HG02623 (cell line): ENCODE measurements around the gene NDUFA5.
"Not testable (repeated sequence)": the region's sequence is repeated elsewhere in the genome, so short reads cannot be mapped to it uniquely, and the experiment has no call there.

Experiments used
- ATAC-seq: cut with Tn5 transposase; IDR thresholded peaks from one replicate; pipeline ENCODE4 v1.9.1; 2021; ENCODE audit warnings: moderate library complexity; ENCODE audit not compliant: unreplicated experiment

The NDUFA5 gene

DNA sequence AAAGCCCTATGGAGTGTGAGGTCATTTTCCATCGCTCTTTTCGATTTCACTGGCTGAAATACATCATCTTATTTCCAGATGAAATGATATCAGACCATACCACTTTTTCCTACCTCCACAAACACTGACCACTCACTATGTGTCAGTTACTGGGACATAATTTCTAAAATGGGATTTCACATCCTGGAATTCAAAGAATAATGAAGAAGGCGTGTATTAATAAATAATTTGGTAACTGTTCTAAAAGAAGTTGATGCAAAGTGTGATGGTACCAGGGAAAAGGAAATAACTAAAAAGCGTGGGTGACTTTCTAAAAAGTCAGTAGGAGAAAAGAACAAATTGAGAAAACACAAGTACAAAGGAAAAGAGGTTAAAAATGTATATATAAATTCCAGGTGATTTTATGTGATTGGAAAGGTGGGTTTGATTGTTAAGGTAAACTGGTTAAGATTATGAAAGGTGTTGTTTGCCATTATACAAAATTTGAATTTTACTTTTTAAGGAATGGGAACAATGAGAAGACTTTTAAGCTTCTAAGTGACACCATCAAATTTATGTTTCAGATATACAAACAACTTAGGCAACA is 764 bp upstream of the NDUFA5 start:
- no peak for ATAC-seq

DNA sequence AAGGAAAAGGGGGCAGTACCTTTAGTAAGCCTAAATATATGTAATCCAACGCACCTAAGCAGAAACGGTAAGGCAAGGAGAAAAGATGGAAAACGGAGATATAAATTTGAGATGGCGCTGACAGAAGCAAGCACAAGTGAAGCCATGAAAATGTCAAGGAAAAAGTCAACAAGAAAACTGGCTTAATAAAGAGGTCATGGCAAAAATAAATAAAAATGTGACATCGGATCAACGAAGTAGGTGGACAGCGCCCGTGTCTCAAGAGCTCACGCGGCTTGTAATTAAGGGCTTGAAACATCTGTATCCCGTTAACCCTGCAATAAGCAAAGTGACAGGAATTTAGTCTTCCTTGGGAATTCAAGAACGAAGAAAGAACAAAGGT is 611 bp downstream of the NDUFA5 start:
- ATAC-seq = no peak

DNA sequence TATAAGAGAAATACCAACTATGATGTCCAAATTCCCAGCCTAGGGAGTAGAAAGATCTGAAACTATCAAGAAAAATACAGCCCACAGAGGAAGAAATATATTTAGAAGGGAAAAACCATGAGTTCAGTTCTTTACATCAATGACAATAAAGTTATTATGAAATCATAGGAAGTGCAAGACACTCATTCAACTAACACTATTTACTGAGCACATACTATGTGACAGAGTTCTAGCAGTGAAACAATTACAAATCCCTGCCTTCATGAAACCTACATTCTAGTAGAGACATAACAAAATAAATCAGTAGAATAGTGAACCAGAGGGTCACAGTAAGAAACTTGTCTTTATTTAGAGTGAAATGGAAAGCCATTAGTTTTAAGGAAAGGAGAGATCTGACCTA is 2.1 kb downstream of the NDUFA5 start:
- no peak for ATAC-seq

DNA sequence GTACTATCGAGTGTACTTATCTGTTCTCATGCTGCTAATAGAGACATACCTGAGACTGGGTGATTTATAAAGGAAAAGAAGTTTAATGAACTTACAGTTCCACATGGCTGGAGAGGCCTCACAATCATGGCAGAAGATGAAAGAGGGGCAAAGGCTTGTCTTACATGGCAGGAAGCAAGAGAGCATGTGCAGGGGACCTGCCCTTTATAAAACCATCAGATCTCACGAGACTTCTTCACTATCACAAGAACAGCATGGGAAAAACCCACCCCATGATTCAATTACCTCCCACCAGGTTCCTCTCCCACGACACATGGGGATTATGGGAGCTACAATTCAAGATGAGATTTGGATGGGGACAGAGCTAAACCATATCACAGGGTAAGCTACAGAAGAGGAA is 4.5 kb downstream of the NDUFA5 start:
- ATAC-seq = no peak

DNA sequence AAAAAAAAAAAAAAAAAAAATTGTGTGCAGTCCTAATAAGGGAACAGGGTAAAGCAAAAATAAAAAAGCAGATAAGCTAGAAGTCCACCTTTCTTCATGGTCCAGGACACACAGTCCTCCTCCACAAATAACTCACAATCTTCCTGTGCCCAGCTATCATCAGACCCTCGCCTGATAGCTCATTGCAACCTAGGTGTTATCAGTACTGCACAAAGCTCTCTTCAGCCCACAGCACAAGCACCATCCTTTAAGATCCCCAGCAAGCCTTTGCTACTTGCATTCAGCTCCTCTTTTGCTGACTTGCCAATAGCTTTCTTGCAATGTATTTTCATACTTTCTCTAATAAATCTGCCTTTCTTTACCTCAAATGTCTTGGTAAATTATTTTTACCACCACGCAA is 5.0 kb downstream of the NDUFA5 start:
- no peak for ATAC-seq

DNA sequence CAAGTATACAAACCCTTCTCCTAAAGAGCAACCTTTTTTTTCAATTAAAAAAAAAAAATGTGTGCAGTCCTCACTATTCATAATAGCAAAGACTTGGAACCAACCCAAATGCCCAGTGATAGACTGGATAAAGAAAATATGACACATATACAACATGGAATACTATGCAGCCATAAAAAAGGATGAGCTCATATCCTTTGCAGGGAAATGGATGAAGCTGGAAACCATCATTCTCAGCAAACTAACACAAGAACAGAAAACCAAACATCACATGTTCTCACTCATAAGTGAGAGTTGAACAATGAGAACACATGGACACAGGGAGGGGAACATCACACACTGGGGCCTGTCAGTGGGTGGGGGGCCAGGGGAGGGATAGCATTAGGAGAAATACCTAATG is 5.5 kb downstream of the NDUFA5 start:
- not testable (repeated sequence) for ATAC-seq

DNA sequence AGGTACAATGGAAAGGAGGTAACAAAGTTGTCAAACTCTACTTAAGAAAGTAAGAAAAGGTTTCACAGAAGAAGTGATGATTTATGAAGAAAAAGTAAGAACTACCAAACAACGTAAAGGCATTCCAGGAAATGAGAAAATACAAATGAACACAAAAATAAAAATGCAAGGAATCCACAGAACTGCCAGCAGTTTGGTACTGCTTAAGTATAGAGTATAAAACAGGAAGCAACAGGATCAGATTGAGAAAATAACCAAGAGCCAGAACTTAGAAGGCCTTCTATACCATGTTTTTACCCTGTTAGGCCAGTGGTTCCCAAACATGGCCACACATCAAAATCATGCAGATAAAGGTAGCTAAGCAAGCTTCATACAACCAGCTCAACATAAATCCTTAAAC is 9.2 kb downstream of the NDUFA5 start:
- ATAC-seq = no peak

DNA sequence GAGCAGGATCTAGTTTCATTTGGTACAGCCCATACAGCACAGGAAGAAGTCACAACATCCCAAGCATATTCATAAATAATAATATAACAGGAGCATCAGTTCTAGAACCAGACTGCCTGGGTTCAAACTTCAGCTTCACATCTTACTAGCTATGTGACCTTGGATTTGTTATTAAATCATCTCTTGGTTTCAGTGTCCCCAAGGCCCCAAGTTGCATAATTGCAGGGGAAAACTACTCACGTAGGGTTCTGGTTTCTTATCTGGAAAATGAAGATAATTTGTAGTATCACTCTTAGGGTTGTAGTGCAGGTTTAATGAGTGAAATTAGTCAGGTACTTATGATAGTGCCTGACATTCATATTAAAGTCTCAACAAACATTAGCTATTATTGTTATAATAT is 17.7 kb downstream of the NDUFA5 start:
- no peak for ATAC-seq

DNA sequence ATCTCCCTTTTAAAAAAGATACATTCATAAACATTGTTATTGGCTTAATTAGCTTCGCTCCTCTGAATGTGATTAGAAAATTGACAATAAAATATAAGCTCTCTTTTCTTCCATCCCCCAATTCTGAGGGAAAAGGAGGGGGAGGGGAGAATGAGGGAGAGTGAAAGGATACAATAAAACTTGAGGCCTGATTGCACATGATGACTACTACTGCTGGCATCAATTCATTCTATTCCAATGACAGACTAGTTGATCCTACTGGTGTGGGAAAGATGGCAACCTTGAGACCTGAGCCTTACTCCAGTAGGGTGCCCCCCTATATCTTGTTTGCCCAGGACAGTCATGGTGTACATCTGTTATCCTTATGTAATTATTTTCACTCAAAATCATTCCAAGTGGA is 18.7 kb downstream of the NDUFA5 start:
- no peak for ATAC-seq

DNA sequence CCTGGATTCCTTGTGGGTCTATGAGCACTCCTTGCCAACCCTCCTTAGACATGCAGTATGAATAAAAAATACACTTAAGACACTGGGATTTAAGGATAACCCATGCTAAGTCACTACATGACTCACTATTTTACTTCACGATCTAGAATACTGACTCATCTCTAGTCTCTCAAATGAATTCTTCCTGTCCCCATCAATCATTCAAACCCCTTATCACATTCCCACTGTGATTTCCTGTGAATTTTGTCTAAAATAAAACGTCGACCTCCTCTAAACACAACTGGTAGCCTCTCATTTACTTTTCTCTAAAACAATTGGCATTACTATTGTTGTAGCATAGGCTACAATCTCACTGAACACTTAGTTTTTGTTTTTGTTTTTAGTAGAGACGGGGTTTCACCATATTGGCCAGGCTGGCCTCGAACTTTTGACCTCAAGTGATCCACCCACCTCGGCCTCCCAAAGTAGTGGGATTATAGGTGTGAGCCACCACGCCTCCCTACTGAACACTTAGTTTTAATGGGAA is 19.4 kb downstream of the NDUFA5 start:
- ATAC-seq = no peak

DNA sequence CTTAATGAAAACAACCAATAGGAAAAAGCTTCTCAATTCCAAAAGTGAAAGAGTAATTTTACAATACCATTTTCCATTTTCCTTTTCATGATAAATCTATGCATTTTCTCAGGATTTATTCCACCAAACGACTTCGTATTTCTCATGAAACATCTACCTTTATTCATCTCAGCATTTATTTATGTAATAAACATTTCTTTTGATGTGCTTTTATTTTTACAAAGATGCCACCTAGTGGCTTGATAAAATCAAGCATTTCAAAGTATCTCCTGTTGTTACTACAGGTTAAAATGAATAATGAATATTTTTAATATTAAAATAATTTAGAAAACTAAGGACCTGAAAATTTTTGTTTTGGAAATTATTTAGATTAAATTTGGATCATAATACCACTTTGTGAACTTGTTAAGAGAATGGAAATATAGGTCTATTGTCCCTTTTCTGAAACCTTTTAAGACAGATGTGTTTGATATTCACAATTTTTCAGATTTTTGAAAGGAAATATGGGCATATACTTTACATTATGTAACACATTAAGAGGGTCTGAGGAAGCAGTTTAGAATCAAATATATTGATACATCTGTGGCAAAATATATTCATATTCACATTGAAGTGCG is 20.5 kb downstream of the NDUFA5 start:
- no peak for ATAC-seq

DNA sequence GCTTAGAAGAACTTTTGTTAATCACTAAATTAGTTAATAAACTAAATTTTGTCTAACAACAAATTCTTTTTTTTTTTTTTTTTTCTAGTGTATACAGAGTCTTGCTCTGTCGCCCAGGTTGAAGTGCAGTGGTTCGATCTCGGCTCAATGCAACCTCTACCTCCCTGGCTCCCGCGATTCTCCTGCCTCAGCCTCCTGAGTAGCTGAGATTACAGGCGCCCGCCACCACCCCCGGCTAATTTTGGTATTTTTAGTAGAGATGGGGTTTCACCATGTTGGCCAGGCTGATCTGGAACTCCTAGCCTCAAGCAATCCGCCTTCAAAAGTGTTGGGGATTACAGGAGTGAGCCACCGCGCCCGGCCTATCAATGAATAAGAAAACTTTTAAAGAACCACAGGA is 22.1 kb downstream of the NDUFA5 start:
- no peak for ATAC-seq

DNA sequence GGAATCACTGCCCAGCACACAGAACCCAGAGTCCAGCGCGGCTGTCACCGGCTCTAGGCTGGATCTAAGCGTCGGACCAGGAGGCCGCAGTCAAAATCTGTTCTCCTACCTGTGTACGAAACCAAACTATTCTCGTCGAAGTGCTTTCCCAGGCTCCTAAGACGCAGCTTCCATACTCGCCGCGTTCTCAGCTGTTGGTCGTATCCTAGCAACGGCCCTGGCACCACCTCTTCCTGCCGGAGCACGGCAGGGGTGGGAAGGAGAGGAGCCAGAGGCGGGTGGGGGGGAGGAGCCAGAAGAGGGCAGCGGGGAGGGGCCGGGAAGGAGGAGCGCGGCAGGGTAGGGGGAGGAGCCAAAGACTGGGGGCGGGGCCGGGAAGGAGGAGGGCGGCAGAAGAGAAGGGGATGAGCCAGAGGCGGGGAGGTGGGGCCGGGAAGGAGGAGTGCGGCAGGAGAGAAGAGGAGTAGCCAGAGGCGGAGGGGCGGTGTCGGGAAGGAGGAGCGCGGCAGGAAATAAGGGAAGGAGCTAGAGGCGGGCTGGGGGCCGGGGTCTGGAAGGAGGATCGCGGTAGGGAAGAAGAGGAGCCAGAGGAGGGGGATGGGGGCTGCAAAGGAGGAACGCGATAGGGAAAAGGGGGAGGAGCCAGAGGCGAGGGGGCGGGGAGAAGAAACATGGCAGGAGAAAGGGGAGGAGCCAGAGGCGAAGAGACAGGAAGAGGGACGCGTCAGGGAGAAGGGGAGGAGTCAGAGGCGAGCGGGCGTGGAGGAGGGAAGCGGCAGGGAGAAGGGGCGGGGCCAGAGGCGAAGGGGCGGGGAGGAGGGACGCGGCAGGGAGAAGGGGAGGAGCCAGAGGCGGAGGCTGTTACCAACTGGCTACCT is 23.0 kb downstream of the NDUFA5 start, which contains the start of gene IQUB:
IQUB (minus strand) TSS at position 213 of the 878 bp plus-strand sequence. CDS start 22,255 bp downstream, outside the sequence.
- ATAC-seq = peak; percentile 75

DNA sequence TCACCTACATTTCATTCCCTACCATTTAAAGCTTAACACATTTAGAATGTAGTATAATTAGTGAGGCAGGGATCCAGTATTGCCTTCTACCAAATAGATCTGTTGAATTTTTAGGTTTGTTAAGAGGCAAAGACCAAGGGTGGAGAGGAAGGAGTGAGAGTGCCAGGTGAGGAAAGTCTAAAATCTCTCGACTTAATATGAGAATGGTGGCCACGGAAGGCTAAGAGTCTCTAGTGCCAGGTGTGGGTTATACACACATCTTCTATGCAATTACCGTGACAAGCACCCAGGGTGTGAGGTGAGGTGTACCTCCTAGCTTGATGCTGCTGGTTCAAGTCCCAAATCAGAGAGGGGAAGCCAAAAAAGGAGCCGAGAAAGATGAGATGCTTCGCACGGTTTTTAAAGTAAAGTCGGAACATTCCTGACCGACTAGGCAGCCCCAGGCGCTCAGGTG is 23.7 kb downstream of the NDUFA5 start:
- peak; percentile 4 for ATAC-seq

DNA sequence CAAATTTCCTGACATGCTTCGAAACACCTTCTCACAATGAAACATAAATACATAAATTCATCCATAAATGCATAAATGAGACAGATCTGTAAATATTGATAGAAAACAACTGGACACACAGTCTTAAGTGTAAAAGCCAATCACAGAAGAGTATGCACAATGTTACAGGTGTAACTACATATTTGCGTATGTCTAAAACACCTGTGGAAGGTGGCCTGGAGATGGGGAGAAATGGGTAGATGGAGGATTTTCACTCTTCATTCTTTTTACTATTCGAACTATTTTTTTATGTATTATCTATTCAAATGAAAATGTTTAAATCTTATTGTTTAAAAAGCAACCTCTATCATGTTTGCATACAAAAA is 24.1 kb downstream of the NDUFA5 start:
- ATAC-seq = no peak

DNA sequence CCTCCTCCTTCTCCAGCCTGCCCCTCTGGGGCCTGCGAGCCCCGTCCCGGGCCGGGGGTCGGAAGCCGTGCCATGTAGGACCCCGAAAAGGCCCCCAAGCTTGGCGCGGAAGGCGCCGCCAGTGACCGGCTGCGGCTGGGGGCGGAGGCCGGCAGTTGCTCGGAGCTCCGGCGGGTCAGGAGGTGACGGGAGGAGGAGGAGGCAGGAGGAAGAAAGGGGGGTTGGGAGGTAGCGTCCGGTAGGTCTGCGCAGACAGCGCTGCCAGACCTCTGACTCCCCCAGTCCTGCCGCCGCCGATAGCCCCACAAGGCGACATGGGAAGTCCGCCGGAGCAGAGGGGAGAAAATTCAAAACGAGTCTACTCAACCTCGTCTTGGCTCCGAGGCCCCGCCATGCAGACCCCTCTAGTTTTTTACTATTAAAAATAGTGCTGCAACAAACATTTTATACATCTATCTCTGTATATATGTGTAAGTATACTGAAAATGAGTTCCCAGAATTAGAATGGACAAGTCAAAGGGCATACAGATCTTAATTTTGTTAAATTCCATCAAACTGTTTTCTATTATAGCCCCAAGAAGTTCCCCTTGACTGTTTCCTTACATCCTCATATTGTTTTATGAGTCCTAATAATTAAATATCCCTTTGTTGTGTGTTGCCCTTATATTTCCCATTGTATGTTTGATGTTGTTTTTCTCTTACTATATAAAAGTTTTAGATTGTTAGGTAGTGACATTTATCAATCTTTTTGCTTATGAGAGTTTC is 24.6 kb downstream of the NDUFA5 start:
- not testable (repeated sequence) for ATAC-seq

DNA sequence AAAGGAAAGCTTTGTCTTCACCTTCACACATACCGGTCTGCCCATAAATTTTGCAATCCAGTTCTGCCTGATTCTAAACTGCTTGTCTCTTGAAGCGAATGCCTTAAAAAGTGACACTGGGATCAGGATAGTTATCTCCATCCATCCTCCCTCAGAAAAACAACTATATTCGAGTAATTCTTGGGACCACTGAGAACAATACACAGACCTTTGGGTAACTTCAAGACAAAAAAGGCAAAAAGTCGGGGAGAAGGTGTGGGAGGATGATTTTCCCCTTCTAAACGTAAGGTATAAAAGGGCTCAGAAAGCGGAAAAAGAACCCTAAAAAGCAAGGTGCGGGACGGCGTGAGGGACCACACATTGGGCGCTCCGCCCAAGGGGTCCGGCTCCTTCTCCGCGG is 25.3 kb downstream of the NDUFA5 start:
- not testable (repeated sequence) for ATAC-seq

DNA sequence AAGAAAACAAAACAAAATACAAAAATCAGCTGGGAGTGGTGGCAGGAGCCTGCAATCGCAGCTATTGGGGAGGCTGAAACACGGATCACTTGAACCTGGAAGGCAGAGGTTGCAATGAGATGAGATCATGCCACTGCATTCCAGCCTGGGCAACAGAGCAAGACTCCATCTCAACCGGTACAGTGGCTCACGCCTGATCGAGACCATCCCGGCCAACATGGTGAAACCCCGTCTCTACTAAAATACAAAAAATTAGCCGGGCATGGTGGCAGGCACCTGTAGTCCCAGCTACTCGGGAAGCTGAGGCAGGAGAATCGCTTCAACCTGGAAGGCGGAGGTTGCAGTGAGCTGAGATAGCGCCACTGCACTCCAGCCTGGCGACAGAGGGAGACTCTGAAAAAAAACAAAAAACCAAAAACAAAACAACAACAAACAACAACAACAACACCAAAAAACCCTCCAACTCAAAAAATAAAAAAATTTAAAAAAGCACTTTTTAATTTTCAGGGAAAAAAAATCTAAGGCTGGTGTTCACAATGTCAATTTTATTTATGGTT is 27.5 kb downstream of the NDUFA5 start:
- ATAC-seq = not testable (repeated sequence)

DNA sequence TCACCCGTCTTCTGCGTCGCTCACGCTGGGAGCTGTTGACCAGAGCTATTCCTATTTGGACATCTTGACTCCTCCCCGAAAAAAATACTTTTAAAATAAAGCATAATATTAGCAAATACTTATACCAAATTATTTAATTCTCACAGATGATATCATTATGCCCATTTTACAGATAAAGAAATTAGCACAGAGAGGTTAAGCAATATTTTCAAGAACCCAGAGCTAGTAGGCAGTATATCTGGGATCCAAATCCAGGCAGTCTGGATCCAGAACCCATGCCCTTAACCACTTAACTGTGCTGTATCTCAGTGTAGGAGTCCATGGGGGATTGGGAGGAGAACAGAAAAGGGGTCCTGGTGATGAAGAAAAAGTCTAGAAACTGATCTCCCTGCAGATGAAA is 29.4 kb downstream of the NDUFA5 start:
- ATAC-seq = no peak

DNA sequence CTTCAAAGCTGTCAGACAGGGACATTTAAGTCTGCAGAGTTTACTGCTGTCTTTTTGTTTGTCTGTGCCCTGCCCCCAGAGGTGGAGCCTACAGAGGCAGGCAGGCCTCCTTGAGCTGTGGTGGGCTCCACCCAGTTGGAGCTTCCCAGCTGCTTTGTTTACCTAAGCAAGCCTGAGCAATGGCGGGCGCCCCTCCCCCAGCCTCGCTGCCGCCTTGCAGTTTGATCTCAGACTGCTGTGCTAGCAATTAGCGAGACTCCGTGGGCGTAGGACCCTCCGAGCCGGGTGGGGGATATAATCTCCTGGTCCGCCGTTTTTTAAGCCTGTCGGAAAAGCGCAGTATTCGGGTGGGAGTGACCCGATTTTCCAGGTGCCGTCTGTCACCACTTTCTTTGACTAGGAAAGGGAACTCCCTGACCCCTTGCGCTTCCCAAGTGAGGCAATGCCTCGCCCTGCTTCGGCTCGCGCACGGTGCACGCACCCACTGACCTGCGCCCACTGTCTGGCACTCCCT is 29.8 kb downstream of the NDUFA5 start:
- not testable (repeated sequence) for ATAC-seq
